ENCODE measurements around the gene INTS4.
A peak's percentile ranks its signal among the peaks of the same experiment; 100 is the strongest.

Gene INTS4

DNA sequence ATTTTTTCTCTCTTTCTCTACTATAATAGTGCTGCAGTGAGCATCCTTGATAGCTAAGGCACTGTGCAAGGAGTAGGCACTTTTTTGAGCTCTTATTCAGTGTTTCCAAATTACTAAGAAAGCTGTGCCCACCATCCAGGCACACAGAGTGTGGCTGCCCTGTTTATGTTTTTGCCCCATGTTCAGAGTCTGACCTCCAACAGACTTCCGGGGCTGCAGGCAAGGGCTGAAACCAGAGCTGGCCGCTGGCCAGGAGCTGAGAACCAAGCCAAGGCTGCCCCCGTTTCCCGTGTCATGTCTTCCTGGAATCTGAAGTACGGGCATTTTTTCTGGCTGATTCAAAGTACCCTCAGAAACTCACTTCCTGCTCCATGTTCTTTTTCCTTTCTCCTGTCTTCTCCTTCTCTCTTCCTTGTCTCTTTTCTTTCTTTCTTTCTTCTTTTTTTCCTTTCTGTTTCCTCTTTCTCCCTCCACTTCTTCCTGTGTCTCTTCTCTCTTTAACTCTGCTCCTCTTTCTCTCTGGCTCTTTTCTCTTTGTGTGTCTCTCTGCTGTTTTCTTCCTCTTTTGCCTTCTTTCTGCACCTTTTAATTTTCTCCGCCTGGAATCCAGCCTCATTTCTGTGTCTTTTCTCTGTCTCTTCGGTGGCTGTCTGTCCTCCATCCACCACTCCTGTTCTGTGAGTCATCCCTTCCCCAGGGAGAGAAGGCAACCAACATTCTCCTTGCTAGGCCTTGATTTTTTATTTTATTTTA is 45.6 kb upstream of the INTS4 start:
- peak; percentile 51 for TF ChIP-seq FOXP2 (optimal IDR thresholded peaks at IDR 0.05; ENCODE audit: borderline replicate concordance, extremely low read depth, extremely low read length, insufficient read depth)
- TF ChIP-seq REST (IDR thresholded peaks at IDR 0.05; ENCODE audit: insufficient read depth in 1 of 2, low read depth in 2 of 2, low read length in 2 of 2), result peak in 1 of 2 experiments; percentile 66; a peak in 1 of 4 replicates
- TF ChIP-seq SIN3A (IDR thresholded peaks at IDR 0.05; ENCODE audit: borderline replicate concordance, insufficient read depth, low read length), result peak; percentile 81; the same call in 1 of the 2 replicates
- TF ChIP-seq POLR2AphosphoS5 (IDR thresholded peaks at IDR 0.05; ENCODE audit: low read depth, low read length), result 0 out of 2 replicates have a peak, but pooled peaks have one; percentile 36
- TF ChIP-seq TAF1 (IDR thresholded peaks at IDR 0.05; ENCODE audit: borderline replicate concordance, insufficient read depth, low read length), result peak; percentile 53; the same call in 1 of the 2 replicates

GRCh38 chr11:78039391-78039918 is 45.0 kb upstream of the INTS4 start:
- TF ChIP-seq REST (IDR thresholded peaks at IDR 0.05; ENCODE audit: insufficient read depth in 1 of 2, low read depth in 2 of 2, low read length in 2 of 2), result no peak

- no peak for TF ChIP-seq REST (IDR thresholded peaks at IDR 0.05; ENCODE audit: insufficient read depth in 1 of 2, low read depth in 2 of 2, low read length in 2 of 2)
- no peak for TF ChIP-seq POLR2AphosphoS5 (IDR thresholded peaks at IDR 0.05; ENCODE audit: low read depth, low read length)
Observed at GRCh38 chr11:78038697-78039313, 44.3 kb upstream of the INTS4 start.

GRCh38 chr11:78037825-78038620 is 43.6 kb upstream of the INTS4 start:
- TF ChIP-seq SIN3A (IDR thresholded peaks at IDR 0.05; ENCODE audit: borderline replicate concordance, insufficient read depth, low read length) (no peak), FOXP2 (optimal IDR thresholded peaks at IDR 0.05; ENCODE audit: borderline replicate concordance, extremely low read depth, extremely low read length, insufficient read depth) (no peak), POLR2AphosphoS5 (IDR thresholded peaks at IDR 0.05; ENCODE audit: low read depth, low read length) (no peak), TAF1 (IDR thresholded peaks at IDR 0.05; ENCODE audit: borderline replicate concordance, insufficient read depth, low read length) (no peak), REST (IDR thresholded peaks at IDR 0.05; ENCODE audit: insufficient read depth in 1 of 2, low read depth in 2 of 2, low read length in 2 of 2) (0 out of 4 replicates have a peak, but pooled peaks of 1 of the 2 experiments have one; percentile 39)

All from PFSK-1 (cell line).